HG03103 (cell line): ENCODE data around the gene AKAP10.
"Not testable (repeated sequence)": the region's sequence is repeated elsewhere in the genome, so short reads cannot be mapped to it uniquely, and the experiment has no call there.

Experiments used
- ATAC-seq: cut with Tn5 transposase; IDR thresholded peaks from one replicate; pipeline ENCODE4 v1.9.1; 2021; ENCODE audit warnings: low read depth; ENCODE audit not compliant: unreplicated experiment

The AKAP10 gene

GRCh38 chr17:19874256-19874655, 103.4 kb downstream of the AKAP10 start:
- no peak for ATAC-seq

GRCh38 chr17:19873346-19873745, 104.3 kb downstream of the AKAP10 start:
- no peak for ATAC-seq

- no peak for ATAC-seq
These were observed 109.6 kb downstream of the AKAP10 start for GRCh38 chr17:19868079-19868395.

- no peak for ATAC-seq
These were observed 110.1 kb downstream of the AKAP10 start, which contains the start of gene ULK2 for GRCh38 chr17:19867329-19868078. TSS of gene ULK2 (minus strand) at chr17:19867936. CDS start at chr17:19867417, 519 bp downstream.

- ATAC-seq, result no peak
These were observed 110.6 kb downstream of the AKAP10 start for GRCh38 chr17:19867079-19867328.

GRCh38 chr17:19865021-19865420, 112.6 kb downstream of the AKAP10 start:
- no peak for ATAC-seq

- ATAC-seq, result not testable (repeated sequence)
These were observed 116.9 kb downstream of the AKAP10 start for GRCh38 chr17:19860647-19861177.

GRCh38 chr17:19857640-19858039, 120.0 kb downstream of the AKAP10 start:
- ATAC-seq, result no peak
